ENCODE results near the gene TRIM37.

DNA sequence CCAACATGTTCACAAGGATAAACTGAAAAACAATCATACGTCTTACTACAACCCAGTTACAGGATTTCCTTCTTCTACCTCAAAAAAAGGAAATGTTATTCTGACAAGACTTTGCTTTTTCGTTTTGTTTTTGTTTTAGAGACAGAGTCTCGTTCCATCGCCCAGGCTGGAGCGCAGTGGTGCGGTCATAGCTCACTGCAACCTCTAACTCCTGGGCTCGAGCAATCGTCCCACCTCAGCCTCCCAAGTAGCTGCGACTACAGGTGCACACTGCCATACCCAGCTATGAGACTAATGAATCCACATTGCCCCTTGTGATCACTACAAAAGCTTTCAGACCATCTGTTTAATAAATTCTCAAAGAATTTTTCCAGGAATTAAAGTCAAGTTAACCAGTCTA is 8.8 kb upstream of the TRIM37 start:
- TF ChIP-seq SP1 (CRISPR knock-in tag; conservative IDR thresholded peaks at IDR 0.05) (no peak), FOXJ3 (CRISPR knock-in tag; IDR thresholded peaks at IDR 0.05; ENCODE audit: borderline replicate concordance) (no peak), CBFB (CRISPR knock-in tag; IDR thresholded peaks at IDR 0.05; ENCODE audit: low read depth) (no peak)
- TF ChIP-seq, protein P1, sequence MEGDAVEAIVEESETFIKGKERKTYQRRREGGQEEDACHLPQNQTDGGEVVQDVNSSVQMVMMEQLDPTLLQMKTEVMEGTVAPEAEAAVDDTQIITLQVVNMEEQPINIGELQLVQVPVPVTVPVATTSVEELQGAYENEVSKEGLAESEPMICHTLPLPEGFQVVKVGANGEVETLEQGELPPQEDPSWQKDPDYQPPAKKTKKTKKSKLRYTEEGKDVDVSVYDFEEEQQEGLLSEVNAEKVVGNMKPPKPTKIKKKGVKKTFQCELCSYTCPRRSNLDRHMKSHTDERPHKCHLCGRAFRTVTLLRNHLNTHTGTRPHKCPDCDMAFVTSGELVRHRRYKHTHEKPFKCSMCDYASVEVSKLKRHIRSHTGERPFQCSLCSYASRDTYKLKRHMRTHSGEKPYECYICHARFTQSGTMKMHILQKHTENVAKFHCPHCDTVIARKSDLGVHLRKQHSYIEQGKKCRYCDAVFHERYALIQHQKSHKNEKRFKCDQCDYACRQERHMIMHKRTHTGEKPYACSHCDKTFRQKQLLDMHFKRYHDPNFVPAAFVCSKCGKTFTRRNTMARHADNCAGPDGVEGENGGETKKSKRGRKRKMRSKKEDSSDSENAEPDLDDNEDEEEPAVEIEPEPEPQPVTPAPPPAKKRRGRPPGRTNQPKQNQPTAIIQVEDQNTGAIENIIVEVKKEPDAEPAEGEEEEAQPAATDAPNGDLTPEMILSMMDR (IDR thresholded peaks at IDR 0.05), result no peak
- TF ChIP-seq, protein P2, sequence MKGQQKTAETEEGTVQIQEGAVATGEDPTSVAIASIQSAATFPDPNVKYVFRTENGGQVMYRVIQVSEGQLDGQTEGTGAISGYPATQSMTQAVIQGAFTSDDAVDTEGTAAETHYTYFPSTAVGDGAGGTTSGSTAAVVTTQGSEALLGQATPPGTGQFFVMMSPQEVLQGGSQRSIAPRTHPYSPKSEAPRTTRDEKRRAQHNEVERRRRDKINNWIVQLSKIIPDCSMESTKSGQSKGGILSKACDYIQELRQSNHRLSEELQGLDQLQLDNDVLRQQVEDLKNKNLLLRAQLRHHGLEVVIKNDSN (CRISPR knock-in tag; IDR thresholded peaks at IDR 0.05), result no peak
- TF ChIP-seq, protein P3, sequence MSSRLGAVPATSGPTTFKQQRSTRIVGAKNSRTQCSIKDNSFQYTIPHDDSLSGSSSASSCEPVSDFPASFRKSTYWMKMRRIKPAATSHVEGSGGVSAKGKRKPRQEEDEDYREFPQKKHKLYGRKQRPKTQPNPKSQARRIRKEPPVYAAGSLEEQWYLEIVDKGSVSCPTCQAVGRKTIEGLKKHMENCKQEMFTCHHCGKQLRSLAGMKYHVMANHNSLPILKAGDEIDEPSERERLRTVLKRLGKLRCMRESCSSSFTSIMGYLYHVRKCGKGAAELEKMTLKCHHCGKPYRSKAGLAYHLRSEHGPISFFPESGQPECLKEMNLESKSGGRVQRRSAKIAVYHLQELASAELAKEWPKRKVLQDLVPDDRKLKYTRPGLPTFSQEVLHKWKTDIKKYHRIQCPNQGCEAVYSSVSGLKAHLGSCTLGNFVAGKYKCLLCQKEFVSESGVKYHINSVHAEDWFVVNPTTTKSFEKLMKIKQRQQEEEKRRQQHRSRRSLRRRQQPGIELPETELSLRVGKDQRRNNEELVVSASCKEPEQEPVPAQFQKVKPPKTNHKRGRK (CRISPR knock-in tag; IDR thresholded peaks at IDR 0.05; ENCODE audit: borderline replicate concordance), result no peak

Measured in WTC11 (cell line).